ENCODE data around the gene C19orf67.
A peak's percentile ranks its signal among the peaks of the same experiment; 100 is the strongest.

Gene C19orf67

DNA sequence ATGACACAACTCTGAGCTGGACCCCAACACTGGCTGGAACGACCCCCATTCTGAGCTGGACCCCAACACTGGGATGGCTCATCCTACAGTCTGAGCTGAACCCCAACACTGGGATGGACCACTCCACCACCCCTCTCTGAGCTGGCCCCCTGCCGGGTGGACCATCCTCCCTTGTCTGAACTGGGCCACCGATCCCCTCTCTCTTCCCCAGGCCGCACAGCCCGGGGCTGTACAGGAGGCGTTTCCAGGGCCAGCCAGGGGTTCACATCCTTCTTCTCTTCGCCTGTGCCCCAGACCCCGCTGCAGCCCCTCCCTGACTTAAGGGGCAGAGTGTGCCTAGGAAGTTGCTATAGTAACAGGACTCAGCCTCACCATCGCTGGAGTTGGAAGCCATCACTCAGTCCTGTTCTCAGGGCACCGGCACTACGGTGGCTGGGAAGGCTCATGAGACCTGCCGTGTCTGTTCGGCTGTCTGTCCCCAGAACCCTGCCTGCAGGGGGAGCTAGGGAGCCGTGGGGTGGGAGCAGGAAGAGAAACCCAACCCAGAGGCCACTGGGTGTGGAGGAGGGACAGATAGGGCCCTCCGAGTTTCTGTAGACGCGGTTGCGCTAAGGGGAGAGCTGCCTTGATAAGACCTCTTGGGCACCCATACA is 28.3 kb upstream of the C19orf67 start:
- no peak overlapping the region for H3K4me3 ChIP-seq (replicated peaks; ENCODE audit: low read depth, low read length)
- TF ChIP-seq, protein P1, sequence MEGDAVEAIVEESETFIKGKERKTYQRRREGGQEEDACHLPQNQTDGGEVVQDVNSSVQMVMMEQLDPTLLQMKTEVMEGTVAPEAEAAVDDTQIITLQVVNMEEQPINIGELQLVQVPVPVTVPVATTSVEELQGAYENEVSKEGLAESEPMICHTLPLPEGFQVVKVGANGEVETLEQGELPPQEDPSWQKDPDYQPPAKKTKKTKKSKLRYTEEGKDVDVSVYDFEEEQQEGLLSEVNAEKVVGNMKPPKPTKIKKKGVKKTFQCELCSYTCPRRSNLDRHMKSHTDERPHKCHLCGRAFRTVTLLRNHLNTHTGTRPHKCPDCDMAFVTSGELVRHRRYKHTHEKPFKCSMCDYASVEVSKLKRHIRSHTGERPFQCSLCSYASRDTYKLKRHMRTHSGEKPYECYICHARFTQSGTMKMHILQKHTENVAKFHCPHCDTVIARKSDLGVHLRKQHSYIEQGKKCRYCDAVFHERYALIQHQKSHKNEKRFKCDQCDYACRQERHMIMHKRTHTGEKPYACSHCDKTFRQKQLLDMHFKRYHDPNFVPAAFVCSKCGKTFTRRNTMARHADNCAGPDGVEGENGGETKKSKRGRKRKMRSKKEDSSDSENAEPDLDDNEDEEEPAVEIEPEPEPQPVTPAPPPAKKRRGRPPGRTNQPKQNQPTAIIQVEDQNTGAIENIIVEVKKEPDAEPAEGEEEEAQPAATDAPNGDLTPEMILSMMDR (IDR thresholded peaks at IDR 0.05; ENCODE audit: insufficient read depth, low read length, poor library complexity, severe bottlenecking) = peak; percentile 56
- DNase-seq (ENCODE audit: extremely low read depth, insufficient read length) = no peak
- H3K27me3 ChIP-seq (replicated peaks; ENCODE audit: control insufficient read depth, insufficient read depth, low read length) = no peaks in the 10 kb centered on the region
- H3K36me3 ChIP-seq (ENCODE audit: control insufficient read depth, insufficient read depth, low read length) = no peaks in the 10 kb centered on the region; the same call in 1 of the 2 replicates

DNA sequence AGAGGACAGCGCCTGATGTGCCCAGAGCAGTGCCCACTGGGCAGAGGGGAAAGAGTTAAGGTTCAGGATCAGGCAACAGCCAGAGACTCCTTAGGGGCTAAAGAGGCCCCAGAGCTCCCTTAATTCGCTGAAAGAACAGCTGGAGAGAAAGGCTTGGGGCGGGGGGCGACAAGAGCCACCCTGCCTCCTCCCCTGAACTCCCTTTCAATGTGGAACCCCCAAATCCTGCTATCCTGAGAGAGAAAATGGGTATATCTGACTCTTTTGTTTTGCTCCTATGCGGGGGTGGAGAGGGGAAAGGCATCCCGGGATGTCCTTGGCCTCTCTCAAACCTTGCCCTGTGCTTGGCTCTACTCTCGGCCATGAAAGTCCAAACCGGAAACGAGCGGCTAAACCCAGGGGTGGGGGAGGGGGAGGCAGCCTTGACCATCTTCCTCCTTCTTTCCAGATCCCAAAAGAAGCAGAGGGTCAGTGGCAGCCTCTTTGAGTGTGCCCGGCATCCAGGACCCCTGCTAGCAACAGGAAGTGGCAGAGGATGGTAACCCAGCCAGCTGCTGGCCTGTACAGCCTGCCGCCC is 27.3 kb upstream of the C19orf67 start:
- Histone ChIP-seq H3K27me3 (replicated peaks; ENCODE audit: control insufficient read depth, insufficient read depth, low read length) (no peaks in the 10 kb centered on the region), H3K36me3 (ENCODE audit: control insufficient read depth, insufficient read depth, low read length) (no peaks in the 10 kb centered on the region; the same call in 1 of the 2 replicates), H3K4me3 (replicated peaks; ENCODE audit: low read depth, low read length) (no peak overlapping the region)
- no peak for DNase-seq (ENCODE audit: extremely low read depth, insufficient read length)
- TF ChIP-seq, protein P1 (IDR thresholded peaks at IDR 0.05; ENCODE audit: insufficient read depth, low read length, poor library complexity, severe bottlenecking) = no peak

DNA sequence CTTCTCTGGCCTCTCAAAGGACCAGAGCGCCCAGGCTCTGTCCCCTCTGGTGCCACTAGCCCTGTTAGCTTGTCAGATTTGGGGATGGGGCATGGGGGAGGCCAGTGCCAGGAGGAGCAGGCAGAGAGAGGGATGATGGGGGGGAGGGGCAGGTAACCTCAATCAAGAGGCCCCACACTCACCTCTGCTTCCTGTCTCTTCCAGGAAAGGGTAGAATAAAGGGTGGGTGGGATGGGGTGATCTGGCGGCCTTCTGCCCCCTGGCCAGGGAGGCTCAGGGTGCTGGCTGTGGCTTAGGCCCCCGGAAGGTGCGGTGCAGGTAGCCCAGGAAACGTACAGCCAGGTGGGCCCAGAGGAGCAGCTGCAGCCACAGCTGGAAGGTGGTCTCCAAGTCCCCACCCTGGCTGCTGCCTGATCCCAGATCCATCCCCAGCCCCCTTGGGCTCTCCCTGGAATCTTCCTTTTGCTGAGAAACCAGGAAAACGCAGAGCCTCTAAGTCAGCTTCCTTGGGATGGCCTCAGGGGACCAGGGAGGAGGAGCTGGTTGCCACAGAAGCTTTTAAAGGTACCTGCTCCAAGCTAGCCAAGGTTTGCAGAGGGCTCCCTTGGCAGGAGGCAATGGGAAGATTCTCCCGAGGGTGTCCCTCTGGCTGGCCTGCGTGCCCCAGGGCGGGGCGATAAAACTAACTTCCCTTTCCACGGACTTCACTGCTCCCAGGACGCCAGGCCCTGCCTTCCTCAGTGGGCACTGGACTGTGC is 26.6 kb upstream of the C19orf67 start:
- TF ChIP-seq, protein P1 (IDR thresholded peaks at IDR 0.05; ENCODE audit: insufficient read depth, low read length, poor library complexity, severe bottlenecking) = no peak
- Histone ChIP-seq H3K36me3 (ENCODE audit: control insufficient read depth, insufficient read depth, low read length) (no peaks in the 10 kb centered on the region; the same call in 1 of the 2 replicates), H3K27me3 (replicated peaks; ENCODE audit: control insufficient read depth, insufficient read depth, low read length) (no peaks in the 10 kb centered on the region), H3K4me3 (replicated peaks; ENCODE audit: low read depth, low read length) (no peak overlapping the region)
- DNase-seq (ENCODE audit: extremely low read depth, insufficient read length) = no peak

DNA sequence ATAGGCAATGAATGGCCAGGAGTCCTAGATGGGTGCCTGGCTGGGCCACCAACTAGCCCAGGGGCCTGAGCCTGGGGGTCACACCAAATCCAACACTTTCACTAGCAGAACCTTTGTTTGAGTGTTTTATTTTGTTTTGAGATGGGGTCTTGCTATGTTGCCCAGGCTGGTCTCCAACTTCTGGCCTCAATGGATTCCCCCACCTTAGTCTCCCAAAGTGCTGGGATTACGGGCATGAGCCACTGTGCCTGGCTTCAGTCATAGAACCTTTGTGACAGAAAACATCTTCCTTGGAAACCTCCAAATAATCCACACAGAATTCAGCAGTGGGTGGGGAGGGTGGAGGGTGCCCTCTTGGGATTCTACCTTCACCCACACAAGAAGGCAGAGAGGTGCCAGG is 25.9 kb upstream of the C19orf67 start:
- TF ChIP-seq, protein P1 (IDR thresholded peaks at IDR 0.05; ENCODE audit: insufficient read depth, low read length, poor library complexity, severe bottlenecking) = no peak
- Histone ChIP-seq H3K36me3 (ENCODE audit: control insufficient read depth, insufficient read depth, low read length) (peaks cover 2% of the 10 kb centered on the region), H3K27me3 (replicated peaks; ENCODE audit: control insufficient read depth, insufficient read depth, low read length) (no peaks in the 10 kb centered on the region), H3K4me3 (replicated peaks; ENCODE audit: low read depth, low read length) (no peak overlapping the region)
- no peak for DNase-seq (ENCODE audit: extremely low read depth, insufficient read length)

DNA sequence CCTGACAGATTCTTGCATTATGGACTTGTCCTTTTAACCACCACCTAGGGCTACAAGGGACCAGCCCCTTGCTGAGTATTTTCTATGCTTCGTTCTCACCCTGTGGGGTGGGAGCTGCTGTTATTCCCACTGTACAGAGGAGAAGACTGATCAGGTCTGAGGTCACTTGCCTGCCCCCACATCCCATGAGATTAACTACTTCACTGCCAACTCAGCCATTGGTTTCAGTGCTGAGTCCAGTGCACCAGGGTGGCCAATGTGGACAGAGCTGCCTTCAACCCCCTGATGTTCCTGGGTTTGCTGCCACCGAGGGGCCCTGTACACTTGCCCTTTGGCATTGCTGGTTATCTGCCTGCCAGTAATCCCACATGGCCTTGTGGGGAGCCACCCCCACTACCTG is 25.1 kb upstream of the C19orf67 start:
- TF ChIP-seq, protein P1 (IDR thresholded peaks at IDR 0.05; ENCODE audit: insufficient read depth, low read length, poor library complexity, severe bottlenecking) = no peak
- peaks cover 2% of the 10 kb centered on the region for H3K36me3 ChIP-seq (ENCODE audit: control insufficient read depth, insufficient read depth, low read length)
- no peak overlapping the region for H3K4me3 ChIP-seq (replicated peaks; ENCODE audit: low read depth, low read length)

More for the DNA sequence above, 25.1 kb upstream of the C19orf67 start:
- no peaks in the 10 kb centered on the region for H3K27me3 ChIP-seq (replicated peaks; ENCODE audit: control insufficient read depth, insufficient read depth, low read length)
- DNase-seq (ENCODE audit: extremely low read depth, insufficient read length) = no peak
